Lower leg skin (tissue), 4 donors: ENCODE measurements around the gene HTR6. TPM values are rescaled to one million over a fixed set of nuclear protein-coding genes. Genes with fewer than 3 reads are reported as not detected.

ENCODE experiments used
- DNase-seq, 2 donors: peaks; one replicate each; pipeline ENCODE4 v3.0.0-alpha.2; 2019; ENCODE audit warnings: low spot score in 2 of 2
- H3K4me3 ChIP-seq: fragments of 200-600 bp; sonication (generic); 2 replicates; pipeline ENCODE4 v1.5.1; 2017; ENCODE audit warnings: mild to moderate bottlenecking, low read depth; ENCODE audit not compliant: poor library complexity, severe bottlenecking
- CTCF ChIP-seq, 3 donors: fragments of 450-650 bp; IDR thresholded peaks; one replicate each; pipeline ENCODE4 v1.5.1; 2016; ENCODE audit warnings: antibody characterized with exemption in 3 of 3, mild to moderate bottlenecking in 3 of 3, moderate library complexity in 2 of 3
- POLR2A ChIP-seq, 2 donors: fragments of 450-650 bp; IDR thresholded peaks; one replicate each; pipeline ENCODE4 v1.6.1; 2016 to 2017; ENCODE audit warnings: antibody characterized with exemption in 2 of 2, mild to moderate bottlenecking in 1 of 2, moderate library complexity in 1 of 2
- WGBS, 2 donors: methylation state at CpG; one replicate each; pipeline ENCODE4 v1.1.5; 2018; 5-methylcytosine and 5-hydroxymethylcytosine counted together
- intact Hi-C: fragments of 100-400 bp; cut with DNase I; formaldehyde crosslinking; loops from one replicate; pipeline ENCODE4 v1.15.0; 2023; ENCODE audit warnings: low total_unique reads
- total RNA-seq, 4 donors: library from RNA; depleted of rRNA; stranded (reverse); fragments of >200 nt; gene quantifications; one replicate each; pipeline ENCODE4 v1.1.0, GENCODE V29; 2016

The HTR6 gene
- total RNA-seq, 4 donors from 2014 or later = 0.16 TPM; not detected in 3

DNA sequence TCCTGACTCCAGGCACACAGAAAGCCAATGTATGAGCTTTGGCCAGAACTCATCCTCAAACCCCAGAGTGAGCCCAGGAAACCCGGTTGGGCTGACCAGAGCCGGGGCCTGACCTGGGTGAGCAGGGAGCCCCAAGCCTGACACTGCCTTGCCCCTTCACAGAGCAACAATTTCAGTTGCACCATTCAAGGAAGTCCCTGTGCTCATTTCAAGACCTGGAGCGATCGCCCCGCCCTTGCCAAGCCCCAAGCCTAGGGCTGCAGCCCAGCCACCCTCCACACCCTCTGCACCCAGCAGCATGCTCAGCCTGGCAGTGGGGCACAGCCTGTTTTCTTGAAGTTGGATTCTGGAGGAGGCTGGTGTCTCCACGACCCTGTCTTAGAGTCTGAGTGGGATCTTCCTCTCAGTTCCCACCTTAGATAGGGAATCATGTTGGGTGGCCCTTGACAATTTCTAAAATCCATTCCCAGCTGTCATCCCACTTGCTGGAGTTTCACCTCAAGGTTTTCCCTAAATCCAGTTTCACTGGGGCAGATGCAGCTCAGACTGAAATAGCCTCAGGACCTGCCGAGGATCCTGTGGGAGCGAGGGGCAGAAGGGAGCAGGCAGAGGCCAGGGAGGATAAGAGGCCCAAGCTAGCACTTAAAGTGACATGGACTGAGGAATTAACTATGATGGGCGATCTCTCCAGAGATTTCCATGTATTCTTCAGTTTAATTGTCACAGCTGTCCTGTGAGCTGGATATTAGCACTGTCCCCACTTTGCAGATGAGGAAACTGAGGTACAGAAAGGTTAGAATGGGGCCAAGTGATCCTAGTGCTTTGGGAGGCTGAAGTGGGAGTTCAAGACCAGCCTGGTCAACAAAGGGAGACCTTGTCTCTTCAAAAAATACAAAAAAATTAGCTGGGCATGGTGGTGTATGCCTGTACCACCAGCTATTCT is 18.0 kb upstream of the HTR6 start:
- no peak for DNase-seq
- WGBS, 2 donors = 44 to 46% methylated on average over 9 of the region's 9 CpGs
- no peak overlapping the region for H3K4me3 ChIP-seq
- TF ChIP-seq POLR2A (IDR thresholded peaks at IDR 0.05) (no peak), CTCF (IDR thresholded peaks at IDR 0.05) (no peak)
- intact Hi-C loops = loop anchor here (5.0 to 10.0 kb wide), 2 partner anchors 162 to 299 kb away; partner anchors contain the start of gene CAPZB

- 30 to 33% methylated on average over 16 of the region's 16 CpGs for WGBS, 2 donors
- TF ChIP-seq POLR2A (IDR thresholded peaks at IDR 0.05) = no peak
- no peak for TF ChIP-seq CTCF (IDR thresholded peaks at IDR 0.05)
- DNase-seq = no peak
- intact Hi-C loops = loop anchor here (5.0 to 10.0 kb wide), 2 partner anchors 163 to 300 kb away; partner anchors contain the start of gene CAPZB
- no peak overlapping the region for H3K4me3 ChIP-seq
Measured at GRCh38 chr1:19647643-19648042, 17.0 kb upstream of the HTR6 start.

GRCh38 chr1:19648239-19648638 is 16.4 kb upstream of the HTR6 start:
- no peak for TF ChIP-seq POLR2A (IDR thresholded peaks at IDR 0.05)
- no peak for TF ChIP-seq CTCF (IDR thresholded peaks at IDR 0.05)
- intact Hi-C loops = loop anchor here (5.0 to 10.0 kb wide), 2 partner anchors 163 to 301 kb away; partner anchors contain the start of gene CAPZB
- 43 to 47% methylated on average over 14 of the region's 14 CpGs for WGBS, 2 donors
- H3K4me3 ChIP-seq = no peak overlapping the region
- no peak for DNase-seq

- 37% methylated on average over 10 to 11 of the region's 11 CpGs for WGBS, 2 donors
- intact Hi-C loops = loop anchor here (5.0 to 10.0 kb wide), 2 partner anchors 164 to 301 kb away; partner anchors contain the start of gene CAPZB
- no peak for TF ChIP-seq POLR2A (IDR thresholded peaks at IDR 0.05)
- H3K4me3 ChIP-seq = no peak overlapping the region
- DNase-seq = no peak
Measured at GRCh38 chr1:19648689-19649088, 16.0 kb upstream of the HTR6 start.

DNA sequence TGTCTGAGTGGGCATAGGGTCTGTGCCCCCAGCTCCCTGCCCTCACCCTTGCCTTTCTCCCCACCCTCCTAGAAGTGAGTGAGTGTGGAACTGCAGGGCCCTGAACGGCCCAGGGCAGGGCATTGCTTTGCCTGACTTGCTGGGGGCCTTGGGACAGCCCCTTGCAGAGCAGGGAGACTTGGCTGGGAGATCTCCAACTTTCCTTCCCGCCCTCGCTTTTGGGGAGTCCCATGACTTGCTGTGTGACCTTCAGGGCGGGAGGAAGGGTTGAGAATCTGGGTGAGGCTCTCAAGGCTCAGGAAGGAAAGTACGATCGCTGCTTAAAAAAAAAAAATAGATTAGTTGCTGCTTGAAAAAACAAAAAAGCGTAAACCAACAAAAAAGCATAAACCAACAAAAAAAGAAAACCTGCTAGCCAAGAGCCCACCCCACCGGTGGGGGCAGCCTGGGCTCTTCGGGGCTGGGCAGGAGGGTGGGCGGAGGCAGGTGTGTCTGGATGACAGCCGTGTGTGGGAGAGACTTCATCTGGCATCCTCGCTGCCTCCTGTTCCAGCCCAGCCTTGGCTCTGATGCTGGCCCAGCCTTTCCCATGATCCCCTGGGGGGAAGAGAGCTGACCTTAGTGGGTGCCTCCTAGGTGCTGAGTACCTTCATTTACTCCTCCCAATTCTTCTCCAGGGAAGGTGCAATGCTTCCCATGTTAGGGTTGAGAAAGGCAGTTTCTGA is 14.1 kb upstream of the HTR6 start:
- no peak for DNase-seq
- 18 to 21% methylated on average over 12 of the region's 12 CpGs for WGBS, 2 donors
- no peak overlapping the region for H3K4me3 ChIP-seq
- intact Hi-C loops = no loop called here
- TF ChIP-seq CTCF (IDR thresholded peaks at IDR 0.05) (no peak), POLR2A (IDR thresholded peaks at IDR 0.05) (no peak)
